ENCODE data around the gene ELF5.

ELF5 gene

DNA sequence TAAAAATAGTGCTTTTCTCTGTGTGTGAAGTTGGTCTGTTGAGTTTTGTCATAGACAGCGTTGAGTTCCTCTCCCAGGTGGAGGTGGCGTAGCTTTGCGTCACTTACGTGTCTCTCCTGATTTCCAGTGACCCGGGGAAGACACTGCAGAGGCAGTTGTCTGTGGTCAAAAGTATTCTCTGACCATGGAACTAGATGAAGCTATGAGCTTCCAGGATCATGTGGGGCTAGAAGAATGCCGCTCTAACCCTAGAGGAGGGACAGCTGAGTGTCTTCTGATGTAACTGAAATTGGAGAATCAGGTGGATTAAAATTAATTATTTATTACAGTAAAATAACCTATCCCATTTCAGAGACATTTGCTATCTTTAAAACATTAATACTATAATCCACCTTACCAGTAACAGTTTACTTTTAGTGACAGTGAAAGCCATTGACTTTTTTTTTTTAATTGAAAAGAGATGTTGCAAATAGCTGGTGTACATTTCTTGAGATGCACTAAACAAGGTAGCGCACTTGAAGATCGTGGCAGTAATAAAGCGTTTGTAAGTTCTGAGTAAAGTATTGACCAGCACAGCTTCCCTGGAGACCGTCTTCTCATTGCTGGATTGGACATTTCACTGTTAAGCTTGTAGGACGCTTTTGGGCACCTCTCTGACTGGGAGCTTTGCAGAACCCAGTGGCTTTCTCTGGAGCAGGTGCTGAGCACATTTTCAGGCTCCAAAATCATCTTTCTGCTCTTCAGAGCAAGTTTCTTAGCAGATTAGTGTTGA is 65.2 kb downstream of the ELF5 start:
- no peak for DNase-seq

DNA sequence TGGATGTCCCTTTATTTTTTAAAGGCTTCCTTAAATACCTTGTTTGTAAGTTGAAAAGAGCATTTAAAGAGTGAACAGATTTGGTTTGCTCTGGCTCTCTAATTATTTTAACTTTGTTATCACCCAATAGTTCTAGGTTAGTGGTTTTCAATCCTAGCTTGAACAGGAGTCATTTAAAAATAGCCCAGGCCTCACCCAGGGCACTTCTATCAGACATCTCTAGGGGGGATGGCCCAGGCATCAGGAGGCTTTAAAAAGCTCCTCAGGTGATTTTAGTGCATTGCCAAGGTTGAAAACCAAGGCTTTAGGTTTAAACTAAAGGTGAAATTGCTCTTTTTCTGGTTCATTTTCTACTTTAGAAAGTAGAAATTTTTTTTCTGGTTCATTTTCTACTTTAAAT is 66.5 kb downstream of the ELF5 start:
- DNase-seq = no peak

DNA sequence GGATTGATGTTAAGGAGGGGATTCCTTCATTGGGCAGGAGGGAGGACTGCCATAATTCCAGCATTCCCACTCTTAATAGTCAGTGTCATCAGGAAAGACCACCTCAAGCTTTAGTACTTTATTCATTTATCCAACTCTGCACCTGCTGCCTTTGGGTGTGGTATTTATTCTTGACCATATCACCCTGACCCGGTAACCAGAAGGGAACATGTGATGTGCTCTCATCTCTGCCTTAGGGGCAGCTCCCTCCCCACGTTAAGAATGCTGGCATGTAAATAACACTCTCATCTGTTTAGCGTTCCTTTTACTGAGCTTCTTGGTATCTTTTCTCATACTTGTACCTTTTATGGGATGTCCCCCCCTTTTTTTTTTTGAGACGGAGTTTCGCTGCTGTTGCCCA is 67.2 kb downstream of the ELF5 start:
- no peak for DNase-seq

DNA sequence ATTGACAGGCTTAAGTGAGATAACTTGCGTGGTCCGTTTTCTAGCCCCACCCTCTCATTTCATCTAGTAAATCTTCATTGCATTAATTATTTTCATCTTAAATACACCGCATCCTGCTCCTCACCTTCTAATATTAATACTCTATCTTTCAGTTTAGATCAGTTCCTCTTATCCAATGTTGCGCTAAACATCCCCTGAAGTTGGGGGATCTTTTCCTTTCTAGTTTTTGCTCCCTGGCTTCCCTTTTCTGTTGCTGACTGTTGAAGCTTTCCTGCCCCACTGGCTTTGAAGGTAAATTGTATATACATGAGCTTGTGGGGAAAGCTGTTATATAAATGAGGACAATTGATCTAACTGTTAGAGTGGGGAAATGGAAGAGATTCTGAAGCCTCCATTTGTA is 67.6 kb downstream of the ELF5 start:
- no peak for DNase-seq

DNA sequence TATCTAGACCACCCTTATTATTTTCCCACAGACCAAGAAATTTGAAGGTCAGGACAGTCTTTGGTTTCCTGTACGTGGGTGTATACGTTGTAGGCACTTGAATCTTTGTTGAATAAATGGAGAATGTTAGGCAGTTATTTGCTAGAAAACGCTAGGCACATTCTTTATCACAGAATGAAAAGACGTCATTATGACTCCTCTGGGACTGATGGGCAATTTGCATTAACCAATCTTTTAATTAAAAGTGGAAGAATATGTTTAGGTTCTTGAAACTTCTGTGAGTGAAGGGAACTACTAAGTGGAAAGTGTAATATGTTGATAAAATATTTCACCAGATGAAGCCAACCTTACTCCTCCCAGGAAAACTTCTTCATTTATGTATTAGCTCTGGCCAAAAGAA is 69.2 kb downstream of the ELF5 start:
- no peak for DNase-seq

DNA sequence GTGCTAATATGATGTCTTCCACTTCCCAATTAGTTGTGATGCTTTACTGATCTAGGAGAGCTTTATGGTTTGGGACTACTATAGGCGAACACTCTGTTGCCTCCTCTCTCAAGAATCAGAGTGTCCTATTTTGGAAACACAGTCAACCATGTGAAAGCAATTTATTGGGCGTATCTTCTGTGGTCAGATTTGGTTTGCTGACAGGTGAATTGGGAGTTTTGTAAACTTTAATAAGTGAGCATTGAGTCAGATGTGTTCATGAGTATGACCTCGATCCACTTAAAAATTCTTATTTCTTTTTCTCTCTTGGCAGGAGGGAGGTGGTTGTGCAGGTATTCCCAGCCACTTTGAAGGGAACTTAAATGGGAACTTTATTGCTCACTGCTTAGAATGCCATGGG is 70.5 kb downstream of the ELF5 start:
- DNase-seq = no peak

DNA sequence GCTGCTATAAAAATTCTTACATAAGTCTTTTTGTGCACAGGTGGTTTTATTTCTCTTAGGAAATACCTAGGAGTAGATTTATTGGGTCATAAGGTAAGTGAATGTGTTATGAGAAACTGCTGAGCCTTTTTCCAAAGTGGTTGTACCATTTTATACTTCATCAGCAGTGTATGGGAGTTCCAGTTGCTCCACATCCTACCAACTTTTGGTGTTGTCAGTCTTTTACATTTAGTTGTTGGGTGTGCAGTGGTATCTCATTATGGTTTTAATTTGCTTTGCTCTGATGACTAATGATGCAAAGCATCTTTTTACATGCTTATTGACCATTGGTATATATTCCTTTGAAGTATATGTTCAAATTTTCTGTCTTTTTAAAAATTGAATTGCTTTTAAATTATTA is 71.8 kb downstream of the ELF5 start:
- no peak for DNase-seq

DNA sequence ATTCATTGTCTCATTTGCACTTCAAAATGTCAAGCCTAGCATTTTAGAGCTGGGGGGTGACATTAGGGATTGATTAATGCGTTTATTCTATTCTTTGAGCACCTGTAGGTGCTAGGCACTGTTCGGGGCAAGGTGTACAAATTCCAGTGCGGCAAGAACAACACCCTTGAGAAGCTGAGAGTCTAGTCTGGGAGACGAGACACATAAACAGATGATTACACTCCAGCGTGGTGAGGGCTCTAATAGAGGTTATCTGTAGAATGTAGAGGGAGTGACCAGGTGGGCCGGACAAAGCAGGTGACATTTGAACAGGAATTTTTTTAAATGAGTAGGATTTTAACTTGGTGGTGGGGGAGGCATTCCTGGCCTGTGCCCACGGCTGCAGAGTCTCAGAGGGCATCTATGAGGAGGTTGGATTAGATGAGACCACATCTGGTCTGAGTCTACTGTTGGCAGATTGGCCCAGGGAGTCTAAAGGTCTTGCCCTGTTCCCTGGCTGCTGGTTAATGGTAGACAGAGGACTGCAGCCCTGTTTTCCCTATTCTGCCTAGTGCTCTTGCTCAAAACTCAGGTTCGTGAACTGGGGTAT is 73.9 kb downstream of the ELF5 start:
- no peak for DNase-seq

DNA sequence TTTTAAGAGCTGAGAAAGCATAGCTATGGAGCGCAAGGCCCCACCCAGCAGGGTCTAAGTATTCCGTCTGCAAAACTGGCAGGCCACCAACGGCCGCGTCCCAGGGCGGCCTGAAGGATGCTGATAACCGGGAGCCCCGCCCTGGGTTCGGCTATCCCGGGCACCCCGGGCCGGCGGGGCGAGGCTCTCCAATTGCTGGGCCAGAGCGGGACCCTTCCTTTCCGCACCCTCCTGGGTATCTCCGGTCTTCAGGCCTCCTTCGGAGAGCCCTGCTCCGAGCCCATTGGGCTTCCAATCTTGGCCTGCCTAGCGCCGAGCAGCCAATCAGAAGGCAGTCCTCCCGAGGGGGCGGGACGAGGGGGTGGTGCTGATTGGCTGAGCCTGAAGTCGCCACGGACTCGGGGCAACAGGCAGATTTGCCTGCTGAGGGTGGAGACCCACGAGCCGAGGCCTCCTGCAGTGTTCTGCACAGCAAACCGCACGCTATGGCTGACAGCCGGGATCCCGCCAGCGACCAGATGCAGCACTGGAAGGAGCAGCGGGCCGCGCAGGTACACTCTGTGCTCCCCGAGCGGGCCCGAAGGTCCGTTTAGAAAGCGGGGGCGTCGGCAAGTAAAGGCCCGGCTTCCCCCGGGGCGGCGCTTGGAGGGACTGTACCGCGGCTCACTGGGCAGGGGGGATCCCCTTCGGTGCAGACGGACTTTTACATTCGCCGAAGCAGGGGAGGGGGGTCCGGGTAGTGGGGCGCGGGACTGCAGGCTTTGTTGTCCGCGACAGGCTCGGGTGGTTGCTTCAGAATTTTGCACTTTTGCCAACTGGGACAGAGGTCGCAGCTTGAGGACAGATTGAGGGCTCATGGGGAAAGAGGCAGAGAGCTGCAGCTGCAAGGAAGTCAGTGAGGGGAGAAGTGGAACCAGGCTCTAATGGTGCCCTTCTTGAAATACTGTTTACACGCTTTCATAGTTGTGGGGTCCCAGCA is 74.8 kb downstream of the ELF5 start, which contains the start of gene CAT:
Gene CAT, plus strand, starts transcription at position 406 of the 979 bp plus-strand sequence. Its CDS starts 80 bp downstream, at position 486.
- DNase-seq = peak; percentile 99

DNA sequence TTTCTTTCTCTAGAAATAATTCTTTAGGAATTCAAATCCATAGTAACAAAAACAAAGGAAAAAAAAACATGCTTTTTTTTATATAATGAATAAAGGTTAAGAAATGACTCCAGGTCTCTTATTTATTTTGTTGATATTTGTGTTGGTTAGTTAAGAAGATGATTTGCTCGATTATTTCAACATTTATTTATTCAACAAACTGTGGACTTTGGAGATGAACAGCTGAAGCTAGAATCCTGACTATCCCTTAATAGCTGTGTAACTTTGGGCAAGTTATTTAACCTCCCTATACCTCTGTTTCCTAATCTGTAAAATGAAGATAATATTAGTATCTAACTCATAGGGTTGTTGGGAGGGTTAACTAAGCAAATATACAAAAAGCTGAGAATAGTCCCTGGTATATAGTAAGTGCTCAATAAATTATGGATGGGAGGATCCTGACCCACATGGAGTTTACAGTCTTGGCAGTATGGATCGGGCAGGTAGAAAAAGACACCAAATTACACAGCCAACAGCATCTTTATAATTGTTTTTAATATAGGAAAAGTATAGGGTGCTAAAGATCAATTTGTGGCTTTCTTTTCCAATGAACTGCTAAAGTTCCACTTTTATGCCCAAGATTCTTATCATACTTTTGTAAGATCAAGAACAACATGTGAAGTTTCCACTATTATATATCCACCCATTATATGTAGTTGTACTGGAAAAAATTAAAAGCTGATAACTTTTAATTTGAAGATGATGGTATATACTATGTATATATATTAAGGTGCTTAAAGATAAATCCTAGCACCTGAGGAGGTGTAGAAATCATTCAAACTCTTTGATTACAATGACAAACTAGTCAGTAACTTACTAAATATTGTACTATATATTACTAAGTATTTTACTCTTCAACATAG is 76.1 kb downstream of the ELF5 start:
- DNase-seq = no peak

DNA sequence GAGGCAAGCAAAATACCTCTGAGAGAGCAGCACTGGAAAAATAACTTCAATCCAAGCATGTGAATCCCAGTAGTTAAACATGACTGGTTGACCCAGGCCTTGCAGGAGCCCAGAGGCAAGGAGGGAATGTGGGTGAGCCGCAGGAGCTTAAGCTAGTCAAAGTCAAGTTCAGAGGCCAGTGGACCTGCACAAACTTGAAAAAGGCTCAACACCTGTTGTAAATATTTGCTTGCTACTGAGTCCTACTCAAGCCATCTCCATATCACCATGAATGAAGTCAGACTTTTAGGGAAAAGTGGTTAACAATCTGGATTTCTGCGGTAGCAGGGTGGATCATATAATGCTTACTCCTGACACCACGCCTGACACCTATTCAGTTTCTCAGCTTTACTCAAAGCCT is 79.7 kb downstream of the ELF5 start:
- no peak for DNase-seq

DNA sequence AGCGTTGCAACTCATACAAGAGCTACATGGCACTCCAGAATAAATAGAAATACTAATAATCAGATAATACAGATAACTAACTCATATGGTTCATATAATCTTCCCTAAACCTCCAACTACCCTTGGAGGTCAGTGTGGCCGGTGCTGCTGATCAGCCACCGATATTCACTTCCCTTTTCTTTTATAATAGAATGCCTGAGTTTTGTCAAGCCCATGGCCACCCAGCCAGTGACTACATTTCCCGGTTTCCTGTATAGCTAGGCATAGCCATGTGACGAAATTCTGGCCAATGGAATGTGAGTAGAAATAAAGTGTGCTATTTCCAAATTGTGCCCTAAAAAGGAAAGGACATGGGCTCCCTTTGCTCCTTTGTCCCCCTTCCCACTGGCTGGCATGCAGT is 80.8 kb downstream of the ELF5 start:
- DNase-seq = no peak

DNA sequence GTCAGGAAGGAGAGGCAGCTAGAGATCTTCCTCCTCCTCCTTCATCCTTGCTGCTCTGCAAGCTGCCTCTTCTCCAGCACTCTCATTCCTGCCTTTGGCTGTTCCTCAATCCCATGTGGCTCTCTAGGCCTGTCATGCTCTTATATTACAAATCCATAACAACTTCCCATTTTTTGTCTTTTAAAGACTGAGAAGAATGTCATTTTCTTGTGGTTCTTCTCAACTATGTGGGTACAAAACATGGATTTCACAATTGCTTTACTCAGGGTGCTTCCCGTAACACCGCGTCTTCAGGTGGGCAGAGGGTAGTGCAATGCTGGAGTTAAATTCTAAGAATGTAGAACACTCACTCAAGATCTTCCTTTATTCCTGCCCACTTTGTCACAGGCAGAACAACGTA is 81.6 kb downstream of the ELF5 start:
- DNase-seq = no peak
